Osteocyte (in vitro differentiated cells): ENCODE data around the gene SETDB2. TPM values are rescaled to one million over a fixed set of nuclear protein-coding genes. Genes with fewer than 3 reads are reported as not detected.

Source experiments
- DNase-seq: peaks from one replicate; pipeline ENCODE4 v3.0.0; 2021; ENCODE audit warnings: mixed read lengths; ENCODE audit not compliant: unreplicated experiment; ENCODE audit errors: extremely low spot score
- H3K27ac Mint-ChIP-seq: one replicate; pipeline ENCODE4 v1.8.0; 2021; ENCODE audit warnings: mild to moderate bottlenecking, mixed read lengths; ENCODE audit not compliant: unreplicated experiment
- H3K27me3 Mint-ChIP-seq: one replicate; pipeline ENCODE4 v1.8.0; 2021; ENCODE audit warnings: mixed read lengths; ENCODE audit not compliant: unreplicated experiment
- H3K36me3 Mint-ChIP-seq: one replicate; pipeline ENCODE4 v1.8.0; 2021; ENCODE audit warnings: mixed read lengths; ENCODE audit not compliant: unreplicated experiment
- H3K4me1 Mint-ChIP-seq: one replicate; pipeline ENCODE4 v1.8.0; 2021; ENCODE audit warnings: mixed read lengths; ENCODE audit not compliant: unreplicated experiment
- H3K4me3 Mint-ChIP-seq: one replicate; pipeline ENCODE4 v1.8.0; 2021; ENCODE audit warnings: mild to moderate bottlenecking, moderate library complexity, mixed read lengths; ENCODE audit not compliant: unreplicated experiment
- H3K9me3 Mint-ChIP-seq: one replicate; pipeline ENCODE4 v1.8.0; 2021; ENCODE audit warnings: mixed read lengths; ENCODE audit not compliant: unreplicated experiment
- total RNA-seq: library from RNA; stranded (reverse); gene quantifications from 2 replicates; pipeline ENCODE4 v1.2.1, GENCODE V29; 2021
- TF ChIP-seq, protein P1 (sequence below): fragments of 200-600 bp; sonication (generic); IDR thresholded peaks from 2 replicates; pipeline ENCODE4 v1.5.0; 2021; ENCODE audit warnings: antibody characterized with exemption, mild to moderate bottlenecking, moderate library complexity

SETDB2 gene
- total RNA-seq, 1 donor from 2014 or later = 9.4 TPM

- TF ChIP-seq, protein P1, sequence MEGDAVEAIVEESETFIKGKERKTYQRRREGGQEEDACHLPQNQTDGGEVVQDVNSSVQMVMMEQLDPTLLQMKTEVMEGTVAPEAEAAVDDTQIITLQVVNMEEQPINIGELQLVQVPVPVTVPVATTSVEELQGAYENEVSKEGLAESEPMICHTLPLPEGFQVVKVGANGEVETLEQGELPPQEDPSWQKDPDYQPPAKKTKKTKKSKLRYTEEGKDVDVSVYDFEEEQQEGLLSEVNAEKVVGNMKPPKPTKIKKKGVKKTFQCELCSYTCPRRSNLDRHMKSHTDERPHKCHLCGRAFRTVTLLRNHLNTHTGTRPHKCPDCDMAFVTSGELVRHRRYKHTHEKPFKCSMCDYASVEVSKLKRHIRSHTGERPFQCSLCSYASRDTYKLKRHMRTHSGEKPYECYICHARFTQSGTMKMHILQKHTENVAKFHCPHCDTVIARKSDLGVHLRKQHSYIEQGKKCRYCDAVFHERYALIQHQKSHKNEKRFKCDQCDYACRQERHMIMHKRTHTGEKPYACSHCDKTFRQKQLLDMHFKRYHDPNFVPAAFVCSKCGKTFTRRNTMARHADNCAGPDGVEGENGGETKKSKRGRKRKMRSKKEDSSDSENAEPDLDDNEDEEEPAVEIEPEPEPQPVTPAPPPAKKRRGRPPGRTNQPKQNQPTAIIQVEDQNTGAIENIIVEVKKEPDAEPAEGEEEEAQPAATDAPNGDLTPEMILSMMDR = no peak
- no peaks in the 10 kb centered on the region for H3K27me3 Mint-ChIP-seq
Observed at GRCh38 chr13:49409008-49409407, 35.1 kb upstream of the SETDB2 start.

GRCh38 chr13:49410006-49410405 is 34.1 kb upstream of the SETDB2 start:
- Mint-ChIP-seq H3K4me1 (peaks cover 9% of the 10 kb centered on the region), H3K36me3 (peaks cover 8% of the 10 kb centered on the region), H3K27me3 (no peaks in the 10 kb centered on the region), H3K27ac (no peak overlapping the region), H3K9me3 (peaks cover 2% of the 10 kb centered on the region), H3K4me3 (no peak overlapping the region)
- TF ChIP-seq, protein P1 = no peak
- DNase-seq = no peak

More at GRCh38 chr13:49409008-49409407, 35.1 kb upstream of the SETDB2 start:
- peaks cover 11% of the 10 kb centered on the region for H3K9me3 Mint-ChIP-seq
- peaks cover 9% of the 10 kb centered on the region for H3K4me1 Mint-ChIP-seq
- no peak overlapping the region for H3K27ac Mint-ChIP-seq
- no peak for DNase-seq
- H3K4me3 Mint-ChIP-seq = no peak overlapping the region
- H3K36me3 Mint-ChIP-seq = peaks cover 16% of the 10 kb centered on the region

GRCh38 chr13:49410477-49410876 is 33.6 kb upstream of the SETDB2 start:
- TF ChIP-seq, protein P1 = no peak
- Mint-ChIP-seq H3K4me3 (no peak overlapping the region), H3K9me3 (no peaks in the 10 kb centered on the region), H3K4me1 (peaks cover 9% of the 10 kb centered on the region), H3K36me3 (peaks cover 3% of the 10 kb centered on the region), H3K27me3 (no peaks in the 10 kb centered on the region), H3K27ac (no peak overlapping the region)
- DNase-seq = no peak

- DNase-seq = no peak
- Mint-ChIP-seq H3K27ac (no peak overlapping the region), H3K4me3 (no peak overlapping the region), H3K9me3 (no peaks in the 10 kb centered on the region), H3K27me3 (no peaks in the 10 kb centered on the region), H3K4me1 (peaks cover 9% of the 10 kb centered on the region), H3K36me3 (peaks cover 3% of the 10 kb centered on the region)
- TF ChIP-seq, protein P1 = no peak
Observed at GRCh38 chr13:49411353-49411752, 32.7 kb upstream of the SETDB2 start.

GRCh38 chr13:49412749-49413148 is 31.3 kb upstream of the SETDB2 start:
- TF ChIP-seq, protein P1 = no peak
- peaks cover 9% of the 10 kb centered on the region for H3K4me1 Mint-ChIP-seq
- no peak for DNase-seq
- H3K9me3 Mint-ChIP-seq = no peaks in the 10 kb centered on the region
- H3K27ac Mint-ChIP-seq = no peak overlapping the region
- peaks cover 1% of the 10 kb centered on the region for H3K36me3 Mint-ChIP-seq
- H3K4me3 Mint-ChIP-seq = no peak overlapping the region
- no peaks in the 10 kb centered on the region for H3K27me3 Mint-ChIP-seq
